HL-60 (cell line): ENCODE measurements around the gene SIL1.

Experiments
- DNase-seq, 2 experiments: peaks; one replicate each; pipeline ENCODE4 v3.0.0-alpha.2; 2010 to 2020; ENCODE audit warnings: low read depth in 1 of 2, low spot score in 1 of 2
- H3K27ac ChIP-seq: fragments of 250-450 bp; sonication (Bioruptor Pico); replicated peaks from 2 replicates; pipeline ENCODE4 v1.5.1; 2020; ENCODE audit warnings: mild to moderate bottlenecking, moderate library complexity
- H3K27me3 ChIP-seq: fragments of 250-450 bp; sonication (Bioruptor Pico); 2 replicates; pipeline ENCODE4 v1.5.1; 2021; ENCODE audit warnings: mild to moderate bottlenecking, moderate library complexity; ENCODE audit not compliant: insufficient read depth, poor library complexity, severe bottlenecking
- H3K4me3 ChIP-seq: replicated peaks from 2 replicates; pipeline ENCODE4 v1.5.1; 2011; ENCODE audit warnings: mild to moderate bottlenecking, control low read depth, low read length; ENCODE audit not compliant: insufficient read depth
- GABPA ChIP-seq: IDR thresholded peaks from 2 replicates; pipeline ENCODE4 v1.6.1; 2012; ENCODE audit warnings: low read depth
- POLR2AphosphoS5 ChIP-seq: IDR thresholded peaks from 2 replicates; pipeline ENCODE4 v1.6.1; 2012; ENCODE audit warnings: low read depth
- SPI1 ChIP-seq: IDR thresholded peaks from 2 replicates; pipeline ENCODE4 v1.6.1; 2012; ENCODE audit warnings: low read depth, mild to moderate bottlenecking, borderline replicate concordance
- TF ChIP-seq, protein P1 (sequence below): IDR thresholded peaks from 2 replicates; pipeline ENCODE4 v1.6.1; 2012; ENCODE audit warnings: low read depth; ENCODE audit not compliant: insufficient replicate concordance
- TF ChIP-seq, protein P2 (sequence below): IDR thresholded peaks from one replicate; pipeline ENCODE4 v1.5.1; 2011; ENCODE audit warnings: low read length, control low read depth, inconsistent platforms; ENCODE audit not compliant: insufficient read depth

SIL1 gene

DNA sequence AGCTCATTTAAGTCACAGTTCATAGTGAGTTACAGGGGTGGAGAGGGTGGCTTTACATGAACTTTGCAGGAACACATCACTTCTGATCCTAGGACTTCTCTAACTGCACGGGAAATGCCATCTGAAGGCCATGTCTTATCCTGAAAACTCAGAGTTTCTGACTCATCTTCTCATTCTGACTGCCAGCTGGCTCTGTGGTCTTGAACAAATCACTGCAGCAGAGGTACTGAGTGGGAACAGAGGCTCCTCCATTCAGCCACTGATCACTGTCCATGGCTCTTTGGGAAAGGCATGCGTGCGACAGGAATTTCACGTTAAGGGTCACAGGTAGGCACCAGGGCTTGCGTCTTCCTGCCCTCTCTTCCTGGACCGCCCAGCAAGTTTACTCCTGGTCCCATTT is 208.4 kb downstream of the SIL1 start:
- Histone ChIP-seq H3K27ac (no peak overlapping the region), H3K4me3 (no peak overlapping the region), H3K27me3 (no peaks in the 10 kb centered on the region)
- DNase-seq: no peak
- TF ChIP-seq, protein P1, sequence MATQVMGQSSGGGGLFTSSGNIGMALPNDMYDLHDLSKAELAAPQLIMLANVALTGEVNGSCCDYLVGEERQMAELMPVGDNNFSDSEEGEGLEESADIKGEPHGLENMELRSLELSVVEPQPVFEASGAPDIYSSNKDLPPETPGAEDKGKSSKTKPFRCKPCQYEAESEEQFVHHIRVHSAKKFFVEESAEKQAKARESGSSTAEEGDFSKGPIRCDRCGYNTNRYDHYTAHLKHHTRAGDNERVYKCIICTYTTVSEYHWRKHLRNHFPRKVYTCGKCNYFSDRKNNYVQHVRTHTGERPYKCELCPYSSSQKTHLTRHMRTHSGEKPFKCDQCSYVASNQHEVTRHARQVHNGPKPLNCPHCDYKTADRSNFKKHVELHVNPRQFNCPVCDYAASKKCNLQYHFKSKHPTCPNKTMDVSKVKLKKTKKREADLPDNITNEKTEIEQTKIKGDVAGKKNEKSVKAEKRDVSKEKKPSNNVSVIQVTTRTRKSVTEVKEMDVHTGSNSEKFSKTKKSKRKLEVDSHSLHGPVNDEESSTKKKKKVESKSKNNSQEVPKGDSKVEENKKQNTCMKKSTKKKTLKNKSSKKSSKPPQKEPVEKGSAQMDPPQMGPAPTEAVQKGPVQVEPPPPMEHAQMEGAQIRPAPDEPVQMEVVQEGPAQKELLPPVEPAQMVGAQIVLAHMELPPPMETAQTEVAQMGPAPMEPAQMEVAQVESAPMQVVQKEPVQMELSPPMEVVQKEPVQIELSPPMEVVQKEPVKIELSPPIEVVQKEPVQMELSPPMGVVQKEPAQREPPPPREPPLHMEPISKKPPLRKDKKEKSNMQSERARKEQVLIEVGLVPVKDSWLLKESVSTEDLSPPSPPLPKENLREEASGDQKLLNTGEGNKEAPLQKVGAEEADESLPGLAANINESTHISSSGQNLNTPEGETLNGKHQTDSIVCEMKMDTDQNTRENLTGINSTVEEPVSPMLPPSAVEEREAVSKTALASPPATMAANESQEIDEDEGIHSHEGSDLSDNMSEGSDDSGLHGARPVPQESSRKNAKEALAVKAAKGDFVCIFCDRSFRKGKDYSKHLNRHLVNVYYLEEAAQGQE: no peak
- TF ChIP-seq GABPA (no peak), POLR2AphosphoS5 (no peak), SPI1 (no peak)
- TF ChIP-seq, protein P2, sequence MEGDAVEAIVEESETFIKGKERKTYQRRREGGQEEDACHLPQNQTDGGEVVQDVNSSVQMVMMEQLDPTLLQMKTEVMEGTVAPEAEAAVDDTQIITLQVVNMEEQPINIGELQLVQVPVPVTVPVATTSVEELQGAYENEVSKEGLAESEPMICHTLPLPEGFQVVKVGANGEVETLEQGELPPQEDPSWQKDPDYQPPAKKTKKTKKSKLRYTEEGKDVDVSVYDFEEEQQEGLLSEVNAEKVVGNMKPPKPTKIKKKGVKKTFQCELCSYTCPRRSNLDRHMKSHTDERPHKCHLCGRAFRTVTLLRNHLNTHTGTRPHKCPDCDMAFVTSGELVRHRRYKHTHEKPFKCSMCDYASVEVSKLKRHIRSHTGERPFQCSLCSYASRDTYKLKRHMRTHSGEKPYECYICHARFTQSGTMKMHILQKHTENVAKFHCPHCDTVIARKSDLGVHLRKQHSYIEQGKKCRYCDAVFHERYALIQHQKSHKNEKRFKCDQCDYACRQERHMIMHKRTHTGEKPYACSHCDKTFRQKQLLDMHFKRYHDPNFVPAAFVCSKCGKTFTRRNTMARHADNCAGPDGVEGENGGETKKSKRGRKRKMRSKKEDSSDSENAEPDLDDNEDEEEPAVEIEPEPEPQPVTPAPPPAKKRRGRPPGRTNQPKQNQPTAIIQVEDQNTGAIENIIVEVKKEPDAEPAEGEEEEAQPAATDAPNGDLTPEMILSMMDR: no peak

DNA sequence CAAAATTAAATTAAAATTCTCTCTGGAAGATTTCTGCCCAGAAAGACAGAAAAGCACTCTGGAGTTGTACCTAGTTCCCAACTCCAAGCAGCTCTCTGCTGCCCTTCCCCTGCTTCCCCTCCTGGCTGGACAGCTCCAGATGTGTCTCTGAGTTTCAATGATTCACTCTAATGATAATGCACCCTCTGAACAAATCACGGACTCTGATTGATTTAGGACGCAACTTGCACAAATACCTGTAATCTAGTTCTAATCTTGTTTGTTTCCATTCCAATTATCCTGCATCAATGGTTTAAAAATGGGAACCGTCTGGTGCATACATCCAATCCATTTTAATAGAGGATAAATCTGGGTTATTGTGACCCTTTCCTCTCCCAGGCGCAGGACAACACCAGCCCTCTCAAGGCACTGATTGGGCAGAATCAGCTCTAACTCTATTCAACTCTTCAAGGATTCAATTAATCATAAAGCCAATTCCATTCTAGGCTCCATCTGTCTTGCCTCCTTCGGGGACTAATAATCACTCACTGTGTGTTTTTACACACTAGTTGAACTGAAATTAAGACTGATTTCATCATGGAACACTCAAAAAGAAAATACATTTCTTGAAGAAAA is 211.9 kb downstream of the SIL1 start:
- DNase-seq: no peak
- no peak overlapping the region for H3K4me3 ChIP-seq

DNA sequence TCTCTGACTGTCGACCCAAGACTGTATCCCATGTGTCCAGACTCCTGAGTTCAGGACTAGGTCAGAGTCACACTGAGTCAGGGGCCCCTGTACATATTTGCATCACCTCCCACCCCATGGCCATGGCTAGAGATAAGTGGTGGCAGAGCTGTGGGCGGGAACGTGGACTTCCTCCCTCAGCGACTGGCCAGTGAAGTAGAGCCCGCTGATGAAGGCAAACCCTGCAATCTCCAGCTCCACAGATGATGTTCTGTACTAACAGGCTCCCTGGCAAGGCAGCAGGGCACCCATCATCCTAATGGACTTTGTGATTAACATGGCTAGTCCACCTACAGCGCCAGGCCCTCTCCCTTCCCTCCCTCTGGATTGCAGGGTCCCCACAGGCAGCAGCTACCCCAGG is 212.5 kb downstream of the SIL1 start:
- no peak for DNase-seq
- TF ChIP-seq, protein P1: no peak
- TF ChIP-seq GABPA: no peak
- TF ChIP-seq POLR2AphosphoS5: no peak
- TF ChIP-seq, protein P2: no peak
- no peak for TF ChIP-seq SPI1
- no peaks in the 10 kb centered on the region for H3K27me3 ChIP-seq
- no peak overlapping the region for H3K27ac ChIP-seq
- no peak overlapping the region for H3K4me3 ChIP-seq

More for the DNA sequence above, 211.9 kb downstream of the SIL1 start:
- no peak for TF ChIP-seq SPI1
- TF ChIP-seq, protein P1: no peak
- TF ChIP-seq, protein P2: no peak
- no peak for TF ChIP-seq GABPA
- no peak for TF ChIP-seq POLR2AphosphoS5
- Histone ChIP-seq H3K27me3 (no peaks in the 10 kb centered on the region), H3K27ac (no peak overlapping the region)
